Medulla oblongata (tissue), 1 donor: ENCODE data around the gene CDH2.

Source experiments
- DNase-seq: peaks from one replicate; pipeline ENCODE4 v3.0.0-alpha.2; 2015; ENCODE audit errors: extremely low spot score

Gene CDH2

DNA sequence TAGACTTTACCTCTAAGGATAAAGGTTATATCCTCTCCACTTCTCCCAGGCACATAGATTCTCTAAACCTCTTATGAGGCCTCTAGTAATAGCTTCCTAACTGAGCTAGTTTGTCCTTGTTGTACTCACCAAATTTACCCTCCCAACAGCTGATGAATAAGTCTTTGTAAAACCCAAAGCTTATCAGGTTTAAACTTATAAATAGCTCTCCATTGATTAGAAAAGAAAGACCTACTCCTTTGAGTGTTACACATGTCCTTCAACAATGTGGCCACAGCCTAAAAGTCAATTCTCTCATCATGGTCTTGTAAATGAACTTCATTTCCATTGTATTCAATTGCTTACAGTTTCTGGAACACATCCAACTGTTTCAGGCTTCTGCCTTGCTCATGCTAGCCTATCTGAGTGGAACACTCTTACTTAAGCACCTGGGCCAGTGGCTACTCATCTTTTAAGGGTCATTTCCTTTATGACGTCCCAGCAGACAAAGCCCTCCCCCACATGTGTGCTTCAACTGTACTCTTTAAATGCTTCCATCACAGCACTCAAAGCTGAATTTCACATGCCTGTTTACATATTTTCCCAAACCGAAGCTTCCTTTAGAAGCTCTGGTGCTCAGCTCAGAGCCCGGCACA lies 131.6 kb downstream of the CDH2 start:
- peak; percentile 24 for DNase-seq

- DNase-seq: no peak
Observed at GRCh38 chr18:28044036-28044435, 132.9 kb downstream of the CDH2 start.

DNA sequence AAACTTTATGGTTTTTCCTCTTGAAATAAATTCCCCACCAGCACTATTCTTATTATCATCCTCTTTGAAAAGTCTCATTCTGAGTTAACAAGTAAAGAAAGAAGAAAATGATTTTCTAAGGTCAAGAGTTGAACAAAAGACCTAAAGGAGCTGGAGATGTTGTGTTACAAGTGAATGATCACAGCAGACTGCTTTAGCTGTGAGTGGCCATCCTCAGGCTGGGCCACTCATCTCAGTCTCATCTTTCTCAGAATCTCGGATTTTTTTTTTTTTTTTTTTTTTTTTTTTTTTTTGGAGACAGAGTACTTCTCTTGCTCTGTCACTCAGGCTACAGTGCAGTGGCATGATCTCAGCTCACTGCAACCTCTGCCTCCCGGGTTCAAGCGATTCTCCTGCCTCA lies 133.3 kb downstream of the CDH2 start:
- no peak for DNase-seq

GRCh38 chr18:28041366-28041765 lies 135.6 kb downstream of the CDH2 start:
- DNase-seq: peak; percentile 47

DNA sequence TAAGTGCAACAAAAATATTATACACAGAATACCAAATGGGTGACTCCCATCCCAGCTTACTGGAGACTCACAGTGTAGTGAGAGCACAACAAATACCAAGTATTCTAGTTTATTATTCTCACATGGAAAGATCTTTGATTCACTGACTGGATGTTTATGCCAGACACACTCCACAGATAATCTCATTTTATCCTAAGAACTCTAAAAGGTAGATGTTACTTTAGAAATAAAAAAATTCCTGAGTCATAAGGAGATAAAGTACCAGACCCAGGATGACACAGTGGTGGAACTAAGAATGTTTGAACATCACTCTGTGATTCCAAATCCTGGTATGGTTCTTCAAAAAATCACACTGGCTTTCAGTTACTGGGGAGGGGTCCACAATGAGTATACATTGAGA lies 136.2 kb downstream of the CDH2 start:
- DNase-seq: no peak

DNA sequence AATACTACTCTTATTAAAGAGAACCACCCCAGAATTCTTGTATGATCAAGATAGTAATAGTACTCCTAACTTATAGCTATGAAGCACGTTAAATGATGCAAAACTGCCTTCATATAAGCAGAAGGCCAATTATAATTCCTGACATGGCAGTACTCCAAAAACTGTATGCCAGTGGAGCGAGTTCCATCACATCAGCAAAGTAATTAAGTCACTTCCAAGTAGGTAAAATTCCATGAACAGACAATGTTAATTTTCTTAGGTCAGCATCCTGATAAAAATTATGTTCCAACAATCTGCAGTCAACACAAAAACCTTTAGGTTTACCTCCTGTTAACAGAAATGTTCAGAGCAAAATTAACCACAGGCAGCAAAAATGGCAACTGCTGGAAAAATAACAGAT lies 136.7 kb downstream of the CDH2 start:
- no peak for DNase-seq

GRCh38 chr18:28039691-28040090 lies 137.2 kb downstream of the CDH2 start:
- no peak for DNase-seq

DNA sequence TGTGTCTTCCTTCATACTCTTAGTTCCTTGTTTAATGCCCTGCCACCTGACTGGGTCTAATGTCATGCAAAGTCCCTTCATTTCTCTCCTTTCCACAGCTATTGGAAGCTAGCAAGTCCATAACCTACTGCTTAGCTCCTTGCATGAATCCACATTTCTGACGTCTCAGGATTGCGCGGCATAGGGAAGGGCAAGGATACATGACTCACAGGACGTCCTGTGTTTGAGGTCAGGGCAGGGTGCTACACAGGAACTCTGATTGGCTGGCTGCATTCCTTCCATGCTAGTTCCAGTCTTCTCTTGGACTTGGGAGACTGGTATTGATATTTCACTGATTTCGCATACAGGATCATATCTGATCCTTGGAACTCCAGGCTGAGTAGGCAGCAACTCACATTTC lies 137.9 kb downstream of the CDH2 start:
- DNase-seq: no peak

DNA sequence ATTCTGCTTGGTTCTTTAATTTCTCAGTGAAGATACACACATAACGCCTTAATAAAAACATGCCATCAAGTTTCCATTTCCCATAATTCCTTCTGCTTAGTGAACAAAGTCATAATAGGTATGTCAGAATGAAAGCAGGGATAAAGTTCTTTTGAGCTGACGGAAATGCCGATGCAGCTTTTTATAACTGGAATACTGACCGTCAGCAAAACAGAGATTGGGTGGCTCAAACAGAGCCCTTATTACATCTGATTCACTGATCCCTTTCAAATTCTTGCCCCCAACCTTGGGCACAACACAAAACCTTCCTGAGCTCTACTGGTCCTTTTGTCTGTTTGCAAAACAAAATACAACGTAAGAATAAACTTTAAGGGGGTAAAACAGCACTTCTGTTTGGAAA lies 140.4 kb downstream of the CDH2 start:
- peak; percentile 29 for DNase-seq

DNA sequence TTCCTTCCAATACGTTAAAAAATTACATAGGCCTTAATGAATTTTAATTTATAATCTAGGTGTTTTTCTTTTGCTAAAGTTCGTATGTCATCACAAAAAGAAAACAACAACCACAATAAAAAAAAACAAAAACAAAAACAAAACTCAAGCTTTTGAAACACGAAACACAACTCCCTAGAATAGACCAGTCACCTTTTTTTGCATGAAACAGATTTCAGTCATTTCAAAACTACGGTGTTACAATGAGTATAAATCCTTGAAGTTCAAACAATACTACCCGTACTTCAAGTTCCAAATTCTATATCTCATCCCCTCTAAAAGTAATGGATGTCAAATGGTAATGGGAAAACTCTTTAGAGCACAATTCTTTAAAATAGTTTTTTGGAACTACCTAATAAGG lies 142.4 kb downstream of the CDH2 start:
- no peak for DNase-seq

GRCh38 chr18:28032177-28032576 lies 144.8 kb downstream of the CDH2 start:
- no peak for DNase-seq

- no peak for DNase-seq
Observed at GRCh38 chr18:28030458-28030857, 146.5 kb downstream of the CDH2 start.

- no peak for DNase-seq
Observed at GRCh38 chr18:28027755-28028154, 149.2 kb downstream of the CDH2 start.

DNA sequence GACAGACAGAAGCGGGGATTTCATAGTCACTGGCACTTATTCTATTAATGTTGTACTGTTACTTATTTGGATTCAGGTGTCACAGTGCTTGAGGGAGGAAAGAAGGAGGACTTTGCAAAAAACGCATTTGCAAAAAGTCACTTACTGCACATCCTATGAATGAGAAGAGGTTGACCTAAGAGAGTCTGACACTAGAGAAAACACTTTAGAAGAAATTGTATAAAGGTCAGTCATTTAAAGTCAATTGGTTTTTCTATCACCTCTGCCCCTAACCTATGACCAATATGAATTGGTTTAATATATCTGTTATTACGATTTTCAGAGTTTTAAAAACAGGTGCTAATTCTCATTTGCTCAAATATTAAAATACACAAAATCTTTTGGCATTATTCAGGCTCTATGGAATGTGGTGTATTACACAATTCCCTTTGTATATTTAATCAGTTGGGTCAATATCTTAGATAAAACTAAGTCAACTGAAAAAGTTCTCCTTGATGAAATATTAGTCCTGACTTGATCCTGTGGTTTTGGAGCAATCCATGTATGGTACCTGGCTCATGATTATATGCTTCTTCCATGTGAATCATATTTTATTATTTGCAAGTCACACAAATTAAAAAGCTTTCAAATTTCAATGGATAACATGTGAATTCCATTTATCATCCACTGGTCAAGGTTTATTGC lies 157.4 kb downstream of the CDH2 start:
- DNase-seq: no peak

GRCh38 chr18:28018351-28018750 lies 158.6 kb downstream of the CDH2 start:
- no peak for DNase-seq

DNA sequence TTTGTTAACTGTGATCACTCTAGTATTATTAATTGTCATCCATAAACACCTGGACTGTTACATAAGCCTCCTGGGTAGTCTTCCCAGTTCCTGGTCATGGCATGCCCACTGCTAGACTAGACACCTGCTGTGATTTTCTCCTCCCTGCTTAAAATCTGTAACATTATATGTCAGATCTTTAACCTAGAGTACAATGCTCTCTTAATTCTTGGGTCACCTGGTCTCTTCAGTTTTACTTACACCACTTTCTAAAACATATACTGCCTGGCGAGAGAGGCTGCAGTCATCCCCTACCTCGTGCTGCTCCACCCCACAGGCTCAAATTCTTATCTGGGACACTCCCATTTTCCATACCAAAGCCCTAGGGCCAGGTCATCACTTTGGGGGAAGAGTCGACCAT lies 161.3 kb downstream of the CDH2 start:
- DNase-seq: no peak

- peak; percentile 51 for DNase-seq
Observed at GRCh38 chr18:28013066-28013465, 163.9 kb downstream of the CDH2 start.

- no peak for DNase-seq
Observed at GRCh38 chr18:28012336-28012735, 164.6 kb downstream of the CDH2 start.

DNA sequence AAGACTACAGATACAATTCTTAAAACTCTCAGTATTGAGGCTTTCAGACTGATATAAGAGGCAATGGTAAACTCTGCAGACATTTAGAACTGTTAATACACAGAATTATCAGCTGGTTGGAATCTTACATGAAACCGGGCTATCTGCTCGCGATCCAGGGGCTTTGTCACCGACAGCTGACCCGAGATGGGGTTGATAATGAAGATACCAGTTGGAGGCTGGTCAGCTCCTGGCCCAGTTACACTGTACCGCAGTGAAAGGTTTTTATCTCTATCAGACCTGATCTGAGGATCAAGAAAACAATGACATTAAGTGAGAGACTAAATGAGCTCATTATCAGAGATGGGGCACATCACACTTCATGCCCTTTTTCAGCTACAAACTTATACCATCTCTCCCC lies 167.3 kb downstream of the CDH2 start:
- no peak for DNase-seq

- no peak for DNase-seq
Observed at GRCh38 chr18:28007841-28008240, 169.1 kb downstream of the CDH2 start.

DNA sequence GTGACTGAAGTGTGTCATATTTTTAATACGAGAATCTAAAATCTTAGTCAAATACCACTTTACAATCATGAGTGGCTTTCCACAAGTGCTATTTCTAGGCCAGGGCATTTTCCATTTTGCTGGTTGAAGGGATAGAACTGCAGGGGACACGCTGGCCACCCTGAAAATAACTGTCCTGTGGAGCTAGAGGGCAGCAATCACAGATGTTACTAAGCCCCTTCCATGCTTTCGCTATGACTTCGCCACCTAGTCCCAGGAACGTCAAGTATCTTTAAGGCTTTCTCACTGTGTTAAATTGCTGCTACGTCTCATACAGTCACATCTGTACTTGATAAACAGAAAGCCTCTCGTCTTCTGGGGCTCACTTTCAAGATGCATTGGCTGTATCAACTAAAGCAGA lies 171.8 kb downstream of the CDH2 start:
- peak; percentile 52 for DNase-seq

- no peak for DNase-seq
Observed at GRCh38 chr18:28004606-28005005, 172.3 kb downstream of the CDH2 start.

DNA sequence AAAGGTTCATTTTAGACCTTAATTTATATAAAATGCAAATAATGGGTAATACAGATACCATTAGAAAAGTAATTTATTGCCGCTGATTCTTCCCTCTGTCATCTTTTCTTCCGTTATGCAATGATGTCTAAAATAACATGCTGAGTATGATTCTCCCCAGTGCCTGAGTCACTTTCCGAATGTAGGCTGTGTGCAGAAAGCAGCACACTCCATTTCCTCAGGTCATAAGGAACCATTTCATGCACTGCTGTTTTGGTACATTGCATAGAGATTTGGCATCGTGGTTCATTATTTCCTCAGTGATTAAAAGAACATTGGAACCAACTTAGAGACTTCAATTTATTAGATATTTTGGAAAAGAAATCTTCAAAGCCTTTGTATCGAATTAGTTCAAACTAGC lies 173.5 kb downstream of the CDH2 start:
- DNase-seq: no peak

- peak; percentile 18 for DNase-seq
Observed at GRCh38 chr18:28002841-28003240, 174.1 kb downstream of the CDH2 start.
